Liver (tissue), 2 donors: Measurements from ENCODE around the gene FBXL2.

Source experiments
- TF ChIP-seq, protein P1 (sequence below): fragments of 150-350 bp; IDR thresholded peaks from 2 replicates; pipeline ENCODE4 v1.5.1; 2017; ENCODE audit warnings: improper control_type of control experiment, low read depth, low read length; ENCODE audit not compliant: missing input control
- TF ChIP-seq, protein P2 (sequence below): IDR thresholded peaks from 2 replicates; pipeline ENCODE4 v1.6.1; 2016; ENCODE audit warnings: antibody characterized with exemption
- donor health status: healthy.

DNA sequence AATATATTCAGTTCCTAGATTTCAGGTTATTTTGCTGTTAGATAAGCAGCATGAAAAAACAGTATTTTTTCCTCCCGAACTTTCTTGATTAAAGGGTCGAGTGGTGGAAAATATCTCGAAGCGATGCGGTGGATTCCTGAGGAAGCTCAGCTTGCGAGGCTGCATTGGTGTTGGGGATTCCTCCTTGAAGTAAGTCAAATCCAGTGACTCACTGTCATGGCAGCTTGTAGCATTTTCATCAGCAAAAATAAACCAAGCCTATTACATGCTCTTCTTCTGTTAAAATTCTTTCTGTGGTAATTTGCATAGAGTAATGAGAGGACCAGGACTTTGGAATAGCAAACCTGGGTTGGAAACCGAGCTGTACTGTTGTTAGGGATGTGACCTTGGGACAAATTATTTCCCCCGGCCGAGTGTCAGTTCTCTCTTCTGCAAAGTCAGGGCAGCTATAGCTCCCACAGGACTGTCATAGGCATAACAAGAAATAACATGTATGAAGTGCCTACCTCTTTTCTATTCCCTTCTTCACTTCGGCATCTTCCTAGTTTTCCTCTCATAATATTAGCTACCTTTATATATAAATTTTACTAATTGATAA, 87.4 kb downstream of the FBXL2 start:
- TF ChIP-seq, protein P1, sequence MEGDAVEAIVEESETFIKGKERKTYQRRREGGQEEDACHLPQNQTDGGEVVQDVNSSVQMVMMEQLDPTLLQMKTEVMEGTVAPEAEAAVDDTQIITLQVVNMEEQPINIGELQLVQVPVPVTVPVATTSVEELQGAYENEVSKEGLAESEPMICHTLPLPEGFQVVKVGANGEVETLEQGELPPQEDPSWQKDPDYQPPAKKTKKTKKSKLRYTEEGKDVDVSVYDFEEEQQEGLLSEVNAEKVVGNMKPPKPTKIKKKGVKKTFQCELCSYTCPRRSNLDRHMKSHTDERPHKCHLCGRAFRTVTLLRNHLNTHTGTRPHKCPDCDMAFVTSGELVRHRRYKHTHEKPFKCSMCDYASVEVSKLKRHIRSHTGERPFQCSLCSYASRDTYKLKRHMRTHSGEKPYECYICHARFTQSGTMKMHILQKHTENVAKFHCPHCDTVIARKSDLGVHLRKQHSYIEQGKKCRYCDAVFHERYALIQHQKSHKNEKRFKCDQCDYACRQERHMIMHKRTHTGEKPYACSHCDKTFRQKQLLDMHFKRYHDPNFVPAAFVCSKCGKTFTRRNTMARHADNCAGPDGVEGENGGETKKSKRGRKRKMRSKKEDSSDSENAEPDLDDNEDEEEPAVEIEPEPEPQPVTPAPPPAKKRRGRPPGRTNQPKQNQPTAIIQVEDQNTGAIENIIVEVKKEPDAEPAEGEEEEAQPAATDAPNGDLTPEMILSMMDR: no peak
- TF ChIP-seq, protein P2, sequence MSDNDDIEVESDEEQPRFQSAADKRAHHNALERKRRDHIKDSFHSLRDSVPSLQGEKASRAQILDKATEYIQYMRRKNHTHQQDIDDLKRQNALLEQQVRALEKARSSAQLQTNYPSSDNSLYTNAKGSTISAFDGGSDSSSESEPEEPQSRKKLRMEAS: no peak
